Prostate gland (tissue), 2 donors: Measurements from ENCODE around the gene AQP3.
"Not testable (repeated sequence)": the region's sequence is repeated elsewhere in the genome, so short reads cannot be mapped to it uniquely, and the experiment has no call there.

Source experiments
- CTCF ChIP-seq, 4 experiments: fragments of 200-600 bp in 2 of 4; fragments of 450-650 bp in 2 of 4; sonication (generic) in 2 of 4; IDR thresholded peaks; 1 replicate in 3 of 4; 2 replicates in 1 of 4; pipeline ENCODE4 v1.5.1; 2016 to 2019; ENCODE audit warnings: antibody characterized with exemption in 4 of 4, mild to moderate bottlenecking in 2 of 4, moderate library complexity in 2 of 4
- POLR2A ChIP-seq: fragments of 450-650 bp; IDR thresholded peaks from one replicate; pipeline ENCODE4 v1.6.1; 2016; ENCODE audit warnings: antibody characterized with exemption, mild to moderate bottlenecking
- POLR2AphosphoS5 ChIP-seq: sonication (generic); formaldehyde crosslinking; IDR thresholded peaks from one replicate; pipeline ENCODE4 v1.6.1; 2017; ENCODE audit warnings: antibody characterized with exemption

DNA sequence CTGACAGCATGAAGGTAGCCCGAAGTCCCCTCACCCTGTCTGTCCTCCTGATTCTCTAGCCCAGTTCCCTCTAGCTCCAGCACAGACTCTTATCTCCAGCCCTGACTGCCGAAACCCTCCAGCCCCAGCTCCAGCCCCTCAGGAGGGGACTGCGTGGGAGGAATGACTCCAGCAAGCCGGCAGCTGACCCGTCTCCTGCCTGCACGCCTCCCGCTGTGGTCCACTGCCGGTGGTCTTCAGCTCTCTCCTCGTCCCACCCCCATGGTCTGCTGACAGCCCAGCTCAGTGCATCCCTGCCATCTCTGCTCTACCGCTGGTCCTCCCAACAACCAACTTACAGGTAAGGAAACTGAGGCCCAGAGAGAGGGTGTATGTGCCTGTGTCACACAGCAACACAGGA is 45.6 kb downstream of the AQP3 start:
- not testable (repeated sequence) for TF ChIP-seq POLR2AphosphoS5; POLR2A; CTCF (IDR thresholded peaks at IDR 0.05)
